RPMI7951 (cell line): ENCODE results near the gene DDA1. TPM values are rescaled to one million over a fixed set of nuclear protein-coding genes. Genes with fewer than 3 reads are reported as not detected.
"Not testable (repeated sequence)": the region's sequence is repeated elsewhere in the genome, so short reads cannot be mapped to it uniquely, and the experiment has no call there.

Experiments
- DNase-seq: peaks from one replicate; pipeline ENCODE4 v3.0.0-alpha.2; 2012; ENCODE audit warnings: low read depth
- total RNA-seq: library from RNA; depleted of rRNA; stranded (reverse); fragments of >200 nt; shearing (Covaris generic); gene quantifications from 2 replicates; pipeline ENCODE4 v1.2.3, GENCODE V29; 2014; rRNA removed

Gene DDA1
- 20.2 and 25.9 TPM in 2 replicates for total RNA-seq

DNA sequence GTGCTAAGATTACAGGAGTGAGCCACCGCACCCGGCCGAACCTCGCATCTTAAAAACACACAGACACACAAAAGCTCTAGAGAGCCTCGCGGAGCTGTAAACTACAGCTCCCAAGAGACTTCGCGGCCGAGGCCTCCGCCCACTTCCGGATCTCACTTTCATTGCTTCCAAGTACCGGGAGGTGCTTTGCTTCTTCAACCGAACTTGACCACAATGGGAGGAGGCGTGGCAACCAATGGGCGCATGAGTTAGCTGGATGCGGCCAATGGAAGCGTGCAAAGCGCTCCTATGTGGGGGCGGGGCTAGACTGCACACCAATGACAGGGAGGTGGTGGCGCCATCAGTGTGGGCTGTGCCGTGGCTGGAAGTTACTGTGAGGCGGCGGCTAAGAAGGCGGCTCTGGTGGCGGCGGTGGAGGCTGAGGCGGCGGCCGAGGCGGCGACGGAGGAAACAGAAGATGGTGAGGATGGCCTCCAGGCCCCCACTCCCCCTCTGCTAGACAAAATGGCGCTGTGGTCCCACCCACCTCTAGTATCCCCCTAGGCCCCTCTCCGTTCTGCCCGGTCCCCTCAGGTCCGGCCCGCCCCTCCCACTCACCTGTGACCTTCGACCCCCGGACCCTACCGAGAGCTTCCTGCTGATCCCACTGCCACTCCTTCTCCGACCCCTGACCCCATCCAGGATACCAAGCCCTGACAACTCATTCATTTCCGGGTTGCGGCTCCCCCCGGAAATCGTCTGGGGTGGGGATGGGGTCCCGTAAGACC, at the start of gene DDA1:
TSS of gene DDA1 (plus strand) at position 366 of the 767 bp plus-strand sequence. CDS start at position 458, 92 bp downstream.
- DNase-seq = peak; percentile 100

DNA sequence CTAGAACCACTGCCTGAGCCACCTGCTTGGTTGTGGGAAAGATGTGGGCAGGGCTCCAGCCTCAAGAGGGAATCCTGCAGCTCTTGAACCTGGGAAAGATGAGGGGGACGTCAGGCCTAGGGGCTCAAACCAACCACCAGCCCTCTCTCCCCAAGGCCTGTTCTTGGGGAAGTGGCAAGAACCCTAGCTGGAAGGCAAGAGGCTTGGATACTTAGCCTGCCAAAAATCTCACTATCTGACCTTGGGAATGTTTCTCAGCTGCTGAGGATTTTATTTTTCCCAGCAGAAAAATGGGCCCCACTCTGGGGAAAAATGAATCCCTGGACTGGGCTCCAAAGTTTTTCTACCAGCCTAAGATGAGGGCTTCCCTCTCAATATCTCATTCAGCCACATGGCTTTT, 49.4 kb upstream of the DDA1 start:
- no peak for DNase-seq

DNA sequence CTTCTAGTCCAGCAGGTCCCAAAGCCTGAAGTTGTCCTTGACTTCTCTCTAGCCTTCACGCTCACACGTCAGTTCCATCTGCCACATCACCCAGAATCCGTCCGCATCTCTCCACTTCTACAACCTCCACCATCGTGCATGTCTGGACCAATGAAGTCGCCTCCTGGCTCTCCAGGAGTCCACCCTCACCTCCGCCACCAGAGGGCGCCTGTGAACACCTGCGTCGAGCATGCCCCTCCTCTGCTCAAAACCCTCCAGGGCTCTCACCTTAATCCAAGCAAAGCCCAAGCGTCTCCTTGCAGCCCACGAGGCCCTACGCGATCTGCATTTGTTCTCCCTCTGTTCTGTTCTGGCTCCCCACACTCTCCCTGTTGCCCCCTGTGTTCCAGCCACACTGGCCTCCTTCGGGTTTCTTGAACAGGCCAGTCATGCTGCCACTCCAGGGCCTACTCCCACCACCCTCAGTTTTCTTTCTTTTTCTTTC, 48.5 kb upstream of the DDA1 start:
- peak; percentile 69 for DNase-seq

DNA sequence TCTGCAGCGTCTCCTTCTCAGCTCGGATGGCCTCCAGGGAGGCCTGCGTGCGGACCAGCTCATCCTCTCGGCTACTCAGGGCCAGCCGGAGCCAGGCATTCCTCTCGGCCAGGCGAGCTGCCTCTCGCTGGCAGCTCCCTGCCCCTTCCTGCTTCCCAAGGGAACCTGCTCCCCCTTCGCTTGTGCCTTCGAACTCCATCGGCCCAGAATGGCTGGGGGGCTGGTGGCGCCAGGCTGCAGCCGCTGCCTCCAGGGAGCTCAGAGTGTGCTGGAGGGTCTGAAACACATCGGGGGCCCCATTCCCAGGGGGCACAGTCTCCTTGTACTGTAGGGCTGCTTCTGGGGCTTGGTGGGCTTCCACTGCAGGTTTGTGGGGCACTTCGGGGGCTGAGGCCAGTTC, 46.8 kb upstream of the DDA1 start:
- DNase-seq = no peak

DNA sequence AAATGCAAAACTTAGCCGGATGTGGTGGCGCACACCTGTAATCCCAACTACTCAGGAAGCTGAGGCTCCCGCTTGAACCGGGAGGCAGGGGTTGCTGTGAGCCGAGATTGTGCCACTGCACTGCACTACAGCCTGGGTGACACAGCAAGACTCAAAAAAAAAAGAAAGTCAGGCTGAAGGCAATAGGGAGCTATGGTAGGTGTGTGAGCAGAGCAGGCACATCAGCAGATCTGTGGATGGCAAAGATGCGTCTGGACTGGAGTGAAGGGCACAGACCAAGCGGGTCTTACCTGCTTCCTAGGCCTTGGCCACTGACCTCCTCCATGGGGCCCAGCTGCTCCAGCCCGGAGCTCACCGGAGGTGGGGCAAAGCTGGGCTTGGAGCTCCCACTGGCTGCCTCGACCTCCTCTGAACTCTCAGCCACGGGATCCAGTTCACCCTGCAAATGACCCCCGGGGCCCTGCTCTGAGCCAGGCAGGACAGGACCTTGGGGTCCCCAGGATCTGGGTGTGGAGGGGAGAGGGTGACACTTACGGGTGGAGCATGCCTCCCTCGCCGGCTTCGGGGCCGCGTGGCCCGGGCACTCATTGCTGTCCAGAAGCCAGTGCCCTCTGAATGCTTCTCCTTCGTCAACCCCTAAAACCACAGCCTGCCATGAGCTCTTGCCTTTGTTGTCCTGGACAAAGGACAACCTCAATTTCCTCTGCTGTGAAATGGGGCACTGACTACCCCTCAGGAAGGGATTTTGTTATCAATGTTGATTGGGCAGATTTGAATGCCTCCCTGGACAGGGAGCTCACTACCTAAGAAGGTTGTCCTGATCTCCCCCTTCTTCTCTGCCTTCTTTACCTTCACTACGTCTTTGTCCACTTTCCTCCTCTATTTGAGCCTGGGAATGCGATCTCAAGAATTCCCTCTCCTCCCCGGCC, 45.4 kb upstream of the DDA1 start:
- DNase-seq = no peak

DNA sequence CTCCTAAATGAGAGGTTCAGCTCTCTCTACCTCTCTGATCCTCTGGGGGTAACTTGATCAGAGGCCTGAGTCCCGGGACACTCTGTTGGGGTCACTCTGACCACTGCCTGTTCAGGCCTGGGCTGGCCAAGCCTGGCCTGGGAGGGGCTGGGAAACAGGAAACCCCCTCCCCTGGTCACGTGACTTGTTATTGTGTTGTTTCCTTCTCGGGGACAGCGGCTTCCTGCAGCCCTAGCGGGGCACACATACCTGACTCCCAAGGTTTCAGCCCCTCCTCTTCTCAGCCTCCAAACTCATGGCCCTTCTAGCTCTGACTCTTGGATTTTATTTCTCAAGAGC, 44.8 kb upstream of the DDA1 start, which contains the start of gene USHBP1:
TSS of gene USHBP1 (minus strand) at position 105 of the 339 bp plus-strand sequence. CDS start 446 bp downstream, outside the sequence.
- DNase-seq = no peak

DNA sequence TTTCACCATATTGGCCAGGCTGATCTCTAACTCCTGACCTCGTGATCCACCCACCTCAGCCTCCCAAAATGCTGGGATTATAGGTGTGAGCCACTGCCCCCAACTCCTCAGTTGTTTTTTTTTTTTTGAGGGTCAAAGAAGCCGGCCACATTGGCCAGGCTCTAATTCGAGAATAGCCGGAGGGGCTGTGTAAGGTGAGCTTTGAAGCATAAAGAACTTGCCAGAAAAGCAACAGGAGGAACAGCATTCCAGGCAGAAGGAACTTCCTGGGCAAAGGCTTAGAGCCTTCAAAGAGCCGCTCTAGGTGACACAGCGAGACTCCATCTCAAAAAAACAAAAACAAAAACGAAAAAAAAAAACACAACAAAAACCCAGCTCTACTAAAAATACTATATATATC, 43.3 kb upstream of the DDA1 start:
- DNase-seq = no peak

DNA sequence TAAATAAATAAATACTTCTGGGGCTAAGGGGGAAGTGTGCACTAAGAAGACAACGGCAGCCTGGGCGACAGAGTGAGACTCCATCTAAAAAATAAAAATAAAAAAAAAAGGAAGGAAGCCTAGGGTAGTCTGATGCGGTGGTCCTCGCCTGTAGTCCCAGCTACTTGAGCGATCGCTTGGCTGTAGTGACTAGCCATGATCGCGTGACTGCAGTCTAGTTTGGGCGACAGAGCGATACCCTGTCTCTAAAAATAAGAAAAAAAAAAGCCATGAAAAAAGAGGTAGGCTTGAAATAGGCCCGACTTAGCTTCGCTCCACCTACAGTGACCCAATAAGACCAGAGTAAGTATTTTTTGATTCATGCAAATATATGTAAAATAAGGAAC, 42.8 kb upstream of the DDA1 start:
- DNase-seq = no peak

DNA sequence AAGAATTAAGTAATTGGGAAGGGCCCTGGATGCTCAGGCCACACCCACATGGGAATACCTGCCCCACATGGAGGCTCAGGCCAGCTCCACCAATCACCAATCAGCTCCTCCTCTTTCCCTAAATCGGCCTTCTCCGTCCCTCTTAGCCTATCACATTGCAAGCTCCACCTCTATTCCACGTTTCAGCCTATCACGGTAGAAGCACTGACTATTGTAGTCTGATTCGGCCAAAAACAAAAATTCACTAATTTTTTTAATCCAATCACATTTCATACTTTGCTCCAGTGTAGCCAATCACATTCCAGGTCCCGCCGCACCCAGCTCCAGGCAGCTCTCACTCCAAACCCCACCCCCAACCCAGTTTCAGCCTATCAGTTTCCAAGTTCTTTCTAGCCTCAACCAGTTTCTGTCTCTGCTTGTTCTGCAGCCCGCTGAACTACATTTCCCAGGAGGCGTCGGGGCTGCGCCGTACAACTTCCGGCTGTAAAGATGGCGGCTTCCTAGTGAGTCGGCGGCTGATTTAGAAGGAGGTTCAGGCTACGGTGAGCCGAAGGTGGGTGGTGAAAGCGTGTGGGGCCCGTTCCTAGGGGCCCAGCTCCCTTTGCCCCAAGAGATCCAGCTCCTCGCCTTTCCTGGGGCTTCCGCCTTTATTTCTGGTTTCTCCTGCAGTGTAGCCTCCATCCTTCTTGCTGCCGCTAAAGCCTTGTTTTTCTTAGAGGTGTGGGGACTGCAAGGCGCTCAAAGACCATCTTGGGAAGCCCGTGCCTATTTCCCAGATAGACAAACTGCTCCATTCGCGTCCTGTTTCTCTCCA, 42.2 kb upstream of the DDA1 start, which contains the start of gene BABAM1:
TSS of gene BABAM1 (plus strand) at position 469 of the 814 bp plus-strand sequence. CDS start 1,364 bp downstream, outside the sequence.
- peak; percentile 99 for DNase-seq

DNA sequence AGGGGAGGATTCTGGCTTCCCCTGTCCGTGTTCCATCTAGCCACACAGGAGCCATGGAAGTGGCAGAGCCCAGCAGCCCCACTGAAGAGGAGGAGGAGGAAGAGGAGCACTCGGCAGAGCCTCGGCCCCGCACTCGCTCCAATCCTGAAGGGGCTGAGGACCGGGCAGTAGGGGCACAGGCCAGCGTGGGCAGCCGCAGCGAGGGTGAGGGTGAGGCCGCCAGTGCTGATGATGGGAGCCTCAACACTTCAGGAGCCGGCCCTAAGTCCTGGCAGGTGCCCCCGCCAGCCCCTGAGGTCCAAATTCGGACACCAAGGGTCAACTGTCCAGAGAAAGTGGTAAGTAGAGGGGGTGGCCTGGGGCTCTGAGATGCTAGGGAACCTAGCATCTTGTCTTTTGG, 40.6 kb upstream of the DDA1 start:
- no peak for DNase-seq

DNA sequence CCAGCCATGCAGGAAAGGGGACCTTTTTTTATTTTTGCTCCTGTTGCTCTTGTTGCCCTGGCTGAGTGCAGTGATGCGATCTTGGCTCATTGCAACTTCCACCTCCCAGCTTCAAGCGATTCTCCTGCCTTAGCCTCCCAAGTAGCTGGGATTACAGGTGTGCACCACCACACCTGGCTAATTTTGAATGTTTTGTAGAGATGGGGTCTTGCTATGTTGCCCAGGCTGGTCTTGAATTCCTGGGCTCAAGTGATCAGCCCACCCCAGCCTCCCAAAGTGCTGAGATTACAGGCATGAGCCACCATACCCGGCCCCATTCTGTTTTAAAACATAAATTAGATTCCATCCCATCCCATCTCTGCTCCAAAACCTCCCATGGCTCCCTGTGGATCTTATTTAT, 34.5 kb upstream of the DDA1 start:
- DNase-seq = not testable (repeated sequence)

DNA sequence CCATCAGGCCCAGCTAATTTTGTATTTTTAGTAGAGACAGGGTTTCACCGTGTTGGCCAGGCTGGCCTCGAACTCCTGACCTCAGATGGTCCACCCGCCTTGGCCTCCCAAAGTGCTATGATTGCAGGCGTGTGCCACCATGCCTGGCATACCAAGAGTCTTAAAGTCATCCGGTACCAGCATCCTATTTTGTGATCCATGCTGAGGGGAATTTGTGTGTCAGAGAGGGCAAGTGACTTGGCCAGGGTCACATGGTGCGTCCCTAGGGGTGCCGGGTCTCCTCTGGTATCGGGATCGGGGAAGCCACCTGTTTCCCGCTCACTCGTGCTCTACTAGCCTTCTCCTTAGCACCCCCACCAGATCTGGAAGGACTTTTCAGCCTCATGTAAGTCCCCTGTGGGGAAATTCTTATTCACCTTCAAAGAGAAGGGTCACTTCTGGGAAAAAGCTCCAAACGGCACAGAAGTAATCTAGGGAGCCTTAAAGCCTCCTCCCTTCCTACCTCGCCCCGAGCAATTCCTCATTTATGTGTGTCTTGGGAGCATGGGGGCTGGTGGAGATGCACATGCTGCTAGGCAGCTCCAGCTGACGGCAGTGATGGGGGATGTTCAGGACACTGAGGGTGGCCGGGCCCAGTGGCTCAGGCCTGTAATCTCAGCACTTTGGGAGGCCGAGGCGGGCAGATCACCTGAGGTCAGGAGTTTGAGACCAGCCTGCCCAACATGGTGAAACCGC, 33.8 kb upstream of the DDA1 start:
- DNase-seq = no peak

DNA sequence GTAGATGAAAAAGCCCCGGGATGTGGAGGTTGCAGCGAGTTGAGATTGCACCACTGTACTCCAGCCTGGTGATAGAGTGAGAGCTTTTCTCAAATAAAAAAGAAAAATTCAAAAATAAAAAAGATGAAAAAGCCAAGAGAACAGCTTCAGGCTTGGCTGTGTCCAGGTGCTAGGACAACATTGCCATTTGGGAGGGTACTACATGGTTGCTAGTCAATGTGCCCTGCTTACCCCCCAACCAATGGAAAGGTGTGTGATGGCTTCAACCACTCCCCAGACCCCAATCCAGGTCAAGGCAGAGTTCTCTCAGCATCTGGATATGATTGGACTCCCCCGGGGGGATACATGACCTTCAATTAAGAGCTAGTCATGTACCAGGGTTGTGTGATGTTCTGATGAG, 29.9 kb upstream of the DDA1 start:
- no peak for DNase-seq

DNA sequence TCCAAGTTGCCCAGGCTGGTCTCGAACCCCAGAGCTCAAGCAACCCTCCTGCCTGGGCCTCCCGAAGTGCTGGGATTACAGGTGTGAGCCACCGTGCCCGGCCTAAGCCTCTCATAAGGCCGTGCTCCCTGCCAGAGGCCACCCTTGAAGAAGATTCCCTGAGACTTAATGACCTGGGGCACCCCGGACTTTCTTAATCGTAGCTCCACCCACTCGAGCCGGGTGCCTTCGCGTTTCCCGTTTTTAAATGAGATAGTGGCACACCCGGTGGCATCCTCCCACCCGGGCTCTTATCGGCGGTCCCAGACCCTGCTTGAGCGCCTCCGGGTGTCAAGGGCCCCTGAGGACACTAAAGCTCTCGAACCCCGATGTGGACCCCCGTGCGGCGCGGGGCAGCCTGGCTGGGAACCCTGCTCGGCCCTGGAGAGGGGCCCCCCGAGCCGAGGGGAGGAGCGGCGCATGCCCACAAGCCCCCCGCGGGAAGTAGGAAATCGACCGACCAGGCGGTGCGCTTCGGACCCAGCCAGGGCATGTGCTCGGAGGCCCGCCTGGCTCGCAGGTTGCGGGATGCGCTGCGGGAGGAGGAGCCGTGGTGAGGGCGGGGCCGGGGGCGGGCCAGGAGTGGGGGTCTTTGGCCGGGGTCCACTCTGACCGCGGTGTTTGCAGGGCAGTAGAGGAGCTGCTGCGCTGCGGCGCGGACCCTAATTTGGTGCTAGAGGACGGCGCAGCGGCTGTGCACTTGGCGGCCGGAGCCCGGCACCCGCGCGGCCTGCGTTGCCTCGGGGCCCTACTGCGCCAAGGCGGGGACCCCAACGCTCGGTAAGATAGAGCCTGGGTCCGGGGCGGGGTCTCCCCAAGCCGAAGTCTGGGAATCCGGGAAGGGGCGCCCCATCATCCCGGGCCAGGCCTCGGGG, 27.7 kb upstream of the DDA1 start, which contains the start of gene ANKLE1:
TSS of gene ANKLE1 (plus strand) at position 511 of the 914 bp plus-strand sequence. CDS start at position 531, 20 bp downstream.
- no peak for DNase-seq

DNA sequence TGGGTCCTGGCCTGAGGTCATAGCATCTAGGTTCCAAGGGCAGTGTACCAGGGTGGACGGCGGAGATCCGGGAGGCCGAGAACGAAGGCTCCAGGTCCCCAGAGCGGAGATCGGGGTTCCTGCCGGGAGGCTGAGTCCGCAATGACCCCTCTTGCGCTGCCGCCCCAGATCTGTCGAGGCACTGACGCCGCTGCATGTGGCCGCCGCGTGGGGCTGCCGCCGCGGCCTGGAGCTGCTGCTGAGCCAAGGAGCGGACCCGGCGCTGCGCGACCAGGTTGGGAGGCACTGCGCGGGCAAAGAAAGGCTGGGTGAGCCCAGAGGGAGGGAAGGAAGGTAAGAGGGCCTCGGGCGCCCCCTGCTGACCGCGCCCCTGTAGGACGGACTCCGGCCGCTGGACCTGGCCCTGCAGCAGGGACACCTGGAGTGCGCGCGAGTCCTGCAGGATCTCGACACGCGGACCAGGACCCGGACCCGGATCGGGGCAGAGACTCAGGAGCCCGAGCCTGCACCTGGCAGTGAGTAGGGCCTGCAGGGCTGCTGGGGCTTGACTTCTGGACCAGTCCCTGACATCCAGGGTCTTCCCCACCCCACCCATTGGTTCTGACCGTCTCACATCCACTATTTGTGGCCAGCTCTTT, 26.8 kb upstream of the DDA1 start:
- peak; percentile 83 for DNase-seq

DNA sequence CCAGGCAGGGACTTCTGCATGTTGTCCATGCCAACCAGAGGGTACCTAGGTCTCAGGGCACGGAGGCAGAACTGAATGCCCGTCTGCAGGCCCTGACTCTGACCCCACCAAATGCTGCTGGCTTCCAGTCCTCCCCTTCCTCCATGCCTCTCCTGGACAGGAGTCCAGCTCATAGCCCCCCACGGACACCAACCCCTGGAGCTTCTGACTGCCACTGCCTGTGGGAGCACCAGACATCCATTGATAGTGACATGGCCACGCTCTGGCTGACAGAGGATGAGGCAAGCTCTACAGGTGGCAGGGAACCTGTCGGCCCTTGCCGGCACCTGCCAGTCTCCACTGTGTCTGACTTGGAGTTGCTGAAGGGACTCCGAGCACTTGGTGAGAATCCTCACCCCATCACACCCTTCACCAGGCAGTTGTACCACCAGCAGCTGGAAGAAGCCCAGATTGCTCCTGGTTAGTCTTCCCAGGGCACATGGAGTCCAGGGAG, 25.8 kb upstream of the DDA1 start:
- no peak for DNase-seq

DNA sequence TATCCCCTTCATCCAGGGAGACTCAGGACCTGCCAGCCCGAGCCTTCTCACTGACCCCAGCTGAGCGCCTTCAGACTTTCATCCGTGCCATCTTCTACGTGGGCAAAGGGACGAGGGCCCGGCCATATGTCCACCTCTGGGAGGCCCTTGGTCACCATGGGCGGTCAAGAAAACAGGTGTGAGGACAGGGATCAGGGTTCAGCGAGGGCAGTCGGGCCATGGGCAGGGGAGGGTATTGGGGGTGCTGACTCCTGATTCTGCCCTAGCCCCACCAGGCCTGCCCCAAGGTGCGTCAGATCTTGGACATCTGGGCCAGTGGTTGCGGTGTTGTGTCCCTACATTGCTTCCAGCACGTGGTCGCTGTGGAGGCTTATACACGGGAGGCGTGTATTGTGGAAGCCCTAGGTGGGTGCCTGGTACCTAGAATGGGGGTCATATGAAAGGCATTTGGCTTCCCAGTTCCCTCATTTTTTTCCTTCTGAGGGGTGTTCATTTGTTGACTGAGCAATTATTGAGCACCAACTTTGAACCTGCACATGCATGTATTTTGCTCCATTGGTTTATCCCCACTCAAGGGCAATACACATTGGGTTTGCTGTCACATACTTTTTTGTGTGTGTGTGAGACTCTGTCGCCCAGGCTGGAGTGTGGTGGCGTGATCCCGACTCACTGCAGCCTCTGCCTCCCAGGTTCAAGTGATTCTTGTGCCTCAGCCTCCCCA, 23.8 kb upstream of the DDA1 start:
- no peak for DNase-seq

DNA sequence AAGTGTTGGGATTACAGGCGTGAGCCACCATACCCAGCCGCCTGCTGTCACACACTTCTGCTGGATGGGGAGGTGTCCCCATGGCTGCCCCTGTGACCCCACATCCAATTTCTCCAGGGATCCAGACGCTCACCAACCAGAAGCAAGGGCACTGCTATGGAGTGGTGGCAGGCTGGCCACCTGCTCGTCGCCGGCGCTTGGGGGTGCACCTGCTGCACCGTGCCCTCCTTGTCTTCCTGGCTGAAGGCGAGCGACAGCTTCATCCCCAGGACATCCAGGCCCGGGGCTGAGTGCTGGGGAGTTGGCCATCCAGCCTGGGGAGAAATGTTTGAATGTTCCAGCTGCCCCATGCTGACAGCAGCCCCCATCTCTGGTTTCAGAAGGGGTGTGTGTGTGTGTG, 23.1 kb upstream of the DDA1 start:
- no peak for DNase-seq
